ENCODE data around the gene TMEM131.
A peak's percentile ranks its signal among the peaks of the same experiment; 100 is the strongest.
"Not testable (repeated sequence)": the region's sequence is repeated elsewhere in the genome, so short reads cannot be mapped to it uniquely, and the experiment has no call there.

TMEM131 gene

DNA sequence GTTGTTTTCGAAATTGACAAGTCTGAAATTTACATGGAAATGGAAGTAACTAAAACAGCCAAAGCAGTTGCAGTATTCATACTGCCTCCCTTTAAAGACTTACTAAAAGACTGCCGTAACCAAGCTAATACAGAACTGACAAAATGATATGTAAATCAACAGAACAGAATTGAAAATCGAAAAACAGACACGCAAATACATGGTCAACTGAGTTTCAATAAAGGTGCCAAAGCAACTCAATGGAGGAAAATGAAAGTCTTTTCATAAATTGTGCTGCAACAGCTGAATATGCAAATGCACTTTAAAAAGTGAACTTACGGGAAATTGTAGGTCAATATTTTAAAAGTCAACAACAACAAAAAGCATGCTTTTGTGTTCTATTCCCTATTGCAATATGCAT, 34.2 kb downstream of the TMEM131 start:
- no peak for DNase-seq

DNA sequence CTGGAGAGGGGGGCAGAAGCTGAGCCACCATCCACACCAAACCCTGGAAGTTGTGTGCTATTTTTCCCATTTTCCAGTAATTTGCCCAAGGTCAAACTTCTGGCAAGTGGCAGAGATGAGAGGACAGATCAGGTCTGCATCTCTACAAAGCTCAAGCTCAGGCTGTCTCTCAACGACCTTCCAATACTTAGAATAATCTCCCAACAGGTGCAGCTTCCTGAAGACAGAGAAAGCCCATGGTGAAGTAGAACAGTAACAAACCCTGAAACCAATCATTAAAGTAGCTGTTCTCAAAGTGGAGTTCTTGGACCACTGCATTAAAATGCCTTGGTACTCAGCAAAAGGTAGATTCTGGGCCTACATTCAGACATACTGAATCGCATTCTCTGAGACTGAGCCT, 37.6 kb downstream of the TMEM131 start:
- DNase-seq = no peak

DNA sequence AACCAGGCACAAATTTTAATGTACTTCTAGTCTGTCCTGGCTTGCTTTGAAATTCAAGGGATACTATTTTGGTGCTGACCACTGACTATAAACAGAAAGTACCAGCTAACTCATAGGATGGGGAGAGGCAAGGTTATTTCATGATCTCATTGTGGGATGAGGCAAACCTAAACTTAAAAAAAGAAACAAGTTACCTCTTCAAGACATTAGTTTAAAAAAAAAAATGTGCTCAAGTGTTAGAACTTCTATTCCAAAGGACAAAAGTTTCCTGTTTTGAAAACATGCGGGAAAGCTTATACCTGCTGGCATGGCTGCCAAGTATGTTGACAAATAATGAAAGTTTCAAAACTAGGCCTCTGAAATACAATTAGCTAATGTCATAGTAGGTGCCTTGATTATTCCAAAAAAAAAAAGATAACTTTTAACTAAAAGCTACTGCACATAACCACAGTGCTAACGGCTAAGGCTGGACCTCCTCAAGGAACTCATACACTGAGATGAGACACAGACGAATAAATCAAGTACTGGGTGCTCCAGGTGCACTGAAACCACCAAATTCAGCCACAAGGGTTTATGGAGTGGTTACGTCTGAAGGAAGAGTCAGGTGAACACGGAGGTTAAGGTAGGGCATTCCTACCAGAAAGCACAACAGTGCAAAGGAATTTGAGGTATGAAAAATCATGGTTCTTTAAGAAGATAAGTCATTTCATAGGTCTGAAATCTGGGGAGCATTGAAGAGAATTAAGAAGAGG, 38.1 kb downstream of the TMEM131 start:
- no peak for DNase-seq

DNA sequence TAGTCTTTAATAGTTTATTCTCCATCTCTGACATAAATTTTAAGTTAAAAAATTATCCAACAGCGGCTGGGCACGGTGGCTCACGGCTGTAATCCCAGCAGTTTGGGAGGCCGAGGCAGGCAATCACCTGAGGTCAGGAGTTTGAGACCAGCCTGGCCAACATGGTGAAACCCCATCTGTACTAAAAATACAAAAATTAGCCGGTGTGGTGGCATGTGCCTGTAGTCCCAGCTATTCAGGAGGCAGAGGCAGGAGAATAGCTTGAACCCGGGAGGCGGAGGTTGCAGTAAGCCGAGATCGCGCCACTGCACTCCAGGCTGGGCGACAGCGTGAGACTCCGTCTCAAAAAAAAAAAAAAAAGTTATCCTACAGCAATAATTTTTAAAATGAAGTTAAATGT, 39.0 kb downstream of the TMEM131 start:
- DNase-seq = not testable (repeated sequence)

DNA sequence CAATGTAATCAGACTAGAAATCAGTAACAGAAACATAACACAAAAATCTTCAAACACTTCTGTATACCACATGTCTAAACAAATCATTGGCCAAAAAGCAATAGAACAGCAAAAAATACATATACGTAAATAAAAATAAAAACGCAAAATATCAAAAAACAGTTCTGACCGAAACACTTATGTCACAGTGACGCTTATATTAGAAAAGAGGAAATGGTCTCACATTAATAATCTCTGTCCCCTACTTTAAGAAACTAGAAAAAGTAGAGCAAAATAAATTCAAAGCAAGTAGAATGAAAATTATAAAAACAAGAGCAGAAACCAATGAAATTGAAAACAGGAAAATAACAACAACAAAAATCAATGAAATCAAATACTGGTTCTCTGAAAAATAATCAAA, 41.9 kb downstream of the TMEM131 start:
- DNase-seq = no peak

DNA sequence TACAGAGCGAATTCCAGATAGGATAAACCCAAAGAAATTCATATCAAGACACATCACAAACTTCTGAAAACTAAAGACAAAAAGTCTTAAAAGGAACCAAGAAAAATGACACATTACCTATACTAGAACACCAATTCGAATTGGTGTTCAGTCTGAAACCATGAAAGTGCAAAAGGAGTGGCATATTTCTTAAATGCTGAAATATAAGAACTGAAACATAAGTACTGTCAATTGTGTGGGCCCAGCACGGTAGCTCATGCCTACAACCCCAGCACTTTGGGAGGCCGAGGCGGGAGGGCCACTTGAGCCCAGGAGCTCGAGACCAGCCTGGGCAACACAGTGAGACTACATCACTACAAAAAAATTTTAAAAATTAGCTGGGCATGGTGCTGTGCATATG, 43.4 kb downstream of the TMEM131 start:
- DNase-seq = no peak

DNA sequence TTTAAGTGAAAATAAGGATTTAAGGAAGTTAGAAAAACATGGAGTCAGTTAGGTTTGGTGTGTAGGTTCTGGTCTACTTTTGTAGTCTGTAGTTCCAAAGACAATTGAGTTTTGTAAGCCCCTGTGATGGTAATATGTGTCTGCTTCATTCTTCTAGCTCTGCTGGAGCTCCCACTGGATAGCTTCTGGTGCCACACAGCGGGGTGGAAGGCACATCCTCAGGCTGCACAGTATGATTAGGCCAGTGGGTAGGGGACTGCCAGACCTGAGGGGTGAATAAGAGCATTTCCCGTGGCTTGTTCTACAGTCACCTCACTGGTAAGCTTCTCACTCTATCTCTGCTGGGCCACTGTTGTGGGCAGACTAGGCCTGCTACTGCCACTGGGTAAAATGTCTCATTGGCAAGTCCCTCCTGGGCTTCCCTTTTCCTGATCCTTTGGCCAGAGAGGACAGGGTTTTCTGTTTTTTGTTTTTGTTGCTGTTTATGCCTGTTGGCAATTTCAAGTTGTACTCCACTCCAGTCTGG, 44.5 kb downstream of the TMEM131 start:
- DNase-seq = no peak

DNA sequence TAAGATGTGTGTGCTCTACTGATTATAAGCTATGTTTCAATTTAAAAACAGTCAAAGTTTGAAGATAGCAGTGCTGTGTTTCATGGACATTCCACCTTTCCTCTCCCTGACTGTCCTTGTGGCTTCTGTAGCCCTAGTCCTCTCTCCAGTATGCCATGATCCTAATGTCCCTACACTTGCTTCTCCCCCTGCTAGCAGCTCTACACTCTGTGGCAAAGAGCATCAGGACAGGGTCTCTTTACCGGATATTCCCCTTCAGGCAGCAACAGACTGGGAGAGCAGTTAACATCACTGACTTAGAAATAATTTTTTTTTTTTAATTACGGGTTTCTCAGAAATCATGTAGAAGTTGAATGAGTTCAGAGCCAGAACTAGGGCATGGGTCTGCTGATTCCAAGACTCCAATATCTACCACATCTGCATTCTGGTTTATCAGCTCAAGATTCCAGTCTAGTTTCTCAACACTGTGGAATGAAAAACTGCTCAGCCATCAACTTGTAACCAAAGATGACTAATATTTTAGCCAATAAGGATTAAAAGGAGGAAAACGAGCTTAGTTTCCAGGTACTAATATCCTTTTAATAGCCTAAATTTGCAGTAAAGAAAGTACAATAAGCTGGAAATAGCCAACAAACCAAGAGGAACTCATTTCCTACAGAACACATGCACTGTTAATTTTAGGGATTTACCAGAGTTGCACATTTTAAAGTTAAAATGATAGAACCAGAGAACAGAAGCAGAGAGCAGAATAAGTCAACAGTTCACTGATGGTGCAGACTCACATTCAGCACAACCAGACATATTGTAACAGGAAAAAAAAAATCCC, 45.2 kb downstream of the TMEM131 start:
- no peak for DNase-seq

DNA sequence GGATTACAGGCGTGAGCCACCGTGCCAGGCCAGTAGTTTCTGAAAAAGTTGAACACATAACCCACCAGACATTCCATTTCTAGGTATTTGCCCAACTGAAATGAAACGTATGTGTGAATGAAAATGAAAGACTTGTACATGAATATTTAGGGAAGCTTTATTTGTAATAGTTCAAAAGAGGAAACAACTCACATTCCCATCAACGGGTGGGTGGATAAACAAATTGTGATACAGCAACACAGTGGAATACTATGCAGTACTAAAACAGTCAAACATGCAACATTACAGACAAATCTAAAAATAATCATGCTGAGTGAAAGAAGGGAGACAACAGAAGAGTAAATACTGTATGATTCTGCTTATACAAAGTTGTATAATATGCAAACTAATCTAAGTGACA, 46.8 kb downstream of the TMEM131 start:
- no peak for DNase-seq

DNA sequence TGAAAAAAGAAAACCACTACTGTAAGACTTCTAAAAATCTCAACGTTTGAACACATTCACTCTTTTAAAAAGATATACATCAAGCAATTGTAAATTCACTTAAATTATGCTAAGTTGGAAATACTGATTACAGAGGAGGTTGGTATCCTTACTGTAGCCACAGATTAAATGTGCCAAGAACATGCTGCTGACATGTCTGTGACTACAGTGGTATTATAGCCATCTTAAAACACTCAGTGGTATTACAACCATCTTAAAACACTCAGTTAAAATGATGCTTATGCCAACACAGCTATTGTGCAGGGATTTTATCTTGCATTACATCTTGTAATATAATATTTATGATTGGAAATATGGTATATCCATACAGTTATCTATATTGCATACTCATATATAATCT, 50.0 kb downstream of the TMEM131 start:
- DNase-seq = no peak

DNA sequence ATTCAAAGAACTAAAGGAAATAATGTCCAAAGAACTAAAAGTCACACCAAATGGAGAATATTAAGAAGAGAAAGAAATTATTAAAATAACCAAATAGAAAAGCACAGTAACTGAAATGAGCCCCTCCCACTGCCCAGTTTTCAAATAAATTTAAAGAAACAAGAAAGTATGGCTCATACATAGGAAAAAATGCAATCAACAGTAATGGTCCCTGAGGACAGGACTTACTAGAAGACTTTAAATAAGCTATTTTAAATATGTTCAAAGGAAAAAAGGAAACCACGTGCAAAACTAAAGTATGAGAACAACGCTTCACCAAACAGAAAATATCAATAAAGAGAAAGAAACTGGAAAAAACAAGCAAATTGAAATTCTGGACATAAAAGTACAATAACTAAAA, 58.9 kb downstream of the TMEM131 start:
- no peak for DNase-seq

DNA sequence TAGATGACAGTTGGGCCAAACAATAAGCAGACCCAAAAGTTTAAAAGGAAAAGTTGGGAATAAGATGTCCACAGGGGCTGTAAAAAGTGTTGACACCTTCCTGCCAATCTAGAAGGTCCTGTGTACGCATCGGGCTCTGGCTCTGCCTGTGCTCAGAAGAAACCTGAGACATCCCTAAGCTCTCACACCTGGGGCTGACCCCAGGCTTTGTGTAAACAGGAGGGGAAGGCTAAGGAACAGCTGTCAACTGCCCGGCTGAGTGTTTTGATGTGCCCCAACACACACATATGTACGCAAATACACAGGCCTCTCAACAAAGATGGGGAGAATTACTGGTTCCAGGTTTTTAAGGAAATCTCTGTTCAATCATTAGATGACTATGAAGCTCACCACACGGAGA, 59.5 kb downstream of the TMEM131 start:
- DNase-seq = no peak

DNA sequence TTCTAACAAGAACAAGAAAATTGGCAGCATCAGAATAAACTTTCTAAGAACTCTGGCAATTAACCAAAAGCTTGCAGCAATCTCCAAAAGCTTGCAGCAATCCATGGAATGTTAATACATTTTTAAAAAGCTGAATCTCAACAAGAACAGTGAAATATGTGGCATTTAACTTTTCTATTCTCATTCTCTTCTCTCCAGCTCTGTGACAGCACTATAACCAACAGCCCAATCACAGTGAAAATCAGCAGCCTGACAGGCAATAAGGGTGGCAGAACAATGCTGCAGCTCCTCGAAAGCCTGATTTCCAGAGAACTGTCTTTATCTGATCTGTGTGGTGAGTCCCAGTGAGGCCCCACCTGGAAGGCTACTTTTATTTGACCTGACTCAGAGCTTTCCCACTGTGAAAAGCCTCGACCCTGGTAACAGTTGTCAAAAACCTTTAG, 60.0 kb downstream of the TMEM131 start:
- DNase-seq = peak in 3 of 56 donors; percentile 2 to 12 (median 5)

DNA sequence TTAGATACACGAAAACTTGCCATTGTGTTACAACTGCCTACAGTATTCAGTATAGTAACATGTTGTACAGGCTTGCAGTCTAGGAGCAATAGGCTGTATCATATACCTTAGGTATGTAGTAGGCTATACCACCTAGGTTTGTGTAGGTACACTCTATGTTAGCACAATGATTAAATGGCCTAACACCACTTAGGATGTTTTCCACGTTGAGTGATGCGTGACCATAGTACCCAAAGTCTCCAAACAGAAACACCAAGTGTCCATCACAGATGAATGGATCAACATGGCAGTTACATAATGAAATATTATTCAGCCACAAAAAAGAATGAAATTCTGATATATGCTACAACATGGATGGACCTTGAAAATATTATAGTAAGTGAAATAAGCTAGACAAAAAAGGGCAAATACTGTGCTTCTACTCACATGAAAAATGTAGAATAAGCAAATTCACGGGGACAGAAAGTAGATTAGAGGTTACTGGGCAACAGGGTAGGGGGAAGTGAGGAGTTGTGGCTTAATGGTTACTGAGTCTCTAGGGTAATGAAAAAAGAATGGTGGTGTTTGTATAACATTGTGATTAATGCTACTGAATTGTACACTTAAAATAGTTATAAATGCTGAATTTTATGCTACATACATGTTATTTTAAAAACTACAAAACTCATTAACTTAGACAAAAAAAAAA, 62.6 kb downstream of the TMEM131 start:
- DNase-seq = no peak

DNA sequence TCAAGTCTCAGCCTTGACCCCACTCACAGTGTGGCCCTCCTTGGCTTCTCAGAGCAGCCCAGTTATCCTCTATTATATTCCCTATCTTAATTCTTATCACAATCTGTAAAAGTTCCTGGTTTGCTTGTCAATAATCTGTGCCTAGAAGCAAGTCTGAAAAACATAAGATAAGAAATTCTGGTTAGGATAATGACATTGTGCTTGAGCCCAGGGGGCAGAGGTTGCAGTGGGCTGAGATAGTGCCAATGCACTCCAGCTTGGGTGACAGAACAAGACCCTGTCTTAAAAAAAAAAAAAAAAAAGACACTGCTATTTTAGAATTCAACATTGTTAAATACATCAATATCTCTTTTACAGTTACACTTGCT, 63.9 kb downstream of the TMEM131 start:
- DNase-seq = no peak

DNA sequence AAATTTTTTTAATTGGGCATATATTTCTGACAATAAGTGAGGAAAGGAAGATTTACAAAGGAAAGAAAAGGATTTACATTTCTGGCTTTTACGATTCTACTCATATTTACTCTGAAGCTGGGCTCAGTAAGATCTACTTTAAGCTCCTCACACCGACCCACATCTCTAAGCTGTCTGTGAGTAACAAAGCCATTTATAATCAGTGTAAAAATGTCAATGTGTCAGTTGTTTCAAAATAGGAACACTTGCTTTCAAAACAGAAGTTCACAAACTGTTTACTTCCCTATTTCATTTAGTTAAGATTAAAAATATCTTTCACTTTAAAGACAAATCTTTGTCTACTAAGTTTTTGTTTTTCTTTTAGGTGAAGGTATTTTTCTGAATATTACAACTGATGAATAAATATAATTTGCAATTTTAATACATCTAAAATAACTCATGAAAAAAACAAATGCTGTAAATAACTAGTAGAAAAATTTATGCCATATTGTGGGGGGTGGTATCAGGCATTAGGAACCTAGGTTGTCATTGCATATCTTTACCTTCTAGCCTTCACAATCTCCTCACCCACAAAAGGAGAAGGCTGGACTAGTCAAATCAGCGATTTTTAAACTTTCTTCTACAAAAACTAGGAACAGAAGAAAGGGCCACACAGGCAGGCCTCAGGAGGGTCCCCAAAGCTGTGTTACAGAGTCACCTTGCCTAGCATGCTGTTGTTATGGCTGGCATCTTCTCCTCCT, 64.5 kb downstream of the TMEM131 start:
- DNase-seq = no peak

DNA sequence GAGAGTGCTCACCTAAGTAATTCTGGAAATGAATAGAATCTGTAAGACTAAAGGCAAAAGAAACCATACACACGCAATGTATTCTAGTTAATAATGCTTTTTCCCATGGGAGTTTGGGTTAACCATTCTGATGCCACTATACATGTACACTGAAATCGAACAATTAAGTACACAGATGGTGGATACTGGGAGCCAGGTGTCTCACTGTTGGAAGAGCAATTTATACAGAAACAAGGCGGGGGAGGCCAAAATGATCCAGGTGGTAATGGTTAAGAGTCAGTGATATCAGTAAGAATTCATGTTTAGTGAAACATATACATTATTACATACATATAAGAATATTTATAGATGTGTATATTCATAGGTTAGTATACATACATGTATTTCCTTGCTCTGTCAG, 67.2 kb downstream of the TMEM131 start:
- DNase-seq = no peak

DNA sequence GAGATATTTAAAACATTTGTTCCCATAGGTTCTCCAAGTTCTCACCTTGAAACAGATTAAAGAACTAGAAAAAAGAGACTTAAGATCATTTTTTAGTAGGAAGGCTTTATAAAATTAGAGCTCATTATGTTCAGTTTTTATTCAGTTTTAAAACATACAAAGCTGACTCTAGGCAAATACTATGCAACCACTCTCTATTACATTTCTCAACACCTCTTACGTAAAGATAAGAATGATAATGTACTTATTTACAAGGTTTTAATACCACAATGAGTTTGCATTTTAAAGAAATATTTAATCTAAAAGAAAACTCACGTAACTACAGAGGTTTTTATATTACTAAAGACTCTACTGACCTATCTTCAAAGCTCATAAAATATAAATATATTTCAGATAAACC, 68.8 kb downstream of the TMEM131 start:
- DNase-seq = no peak

DNA sequence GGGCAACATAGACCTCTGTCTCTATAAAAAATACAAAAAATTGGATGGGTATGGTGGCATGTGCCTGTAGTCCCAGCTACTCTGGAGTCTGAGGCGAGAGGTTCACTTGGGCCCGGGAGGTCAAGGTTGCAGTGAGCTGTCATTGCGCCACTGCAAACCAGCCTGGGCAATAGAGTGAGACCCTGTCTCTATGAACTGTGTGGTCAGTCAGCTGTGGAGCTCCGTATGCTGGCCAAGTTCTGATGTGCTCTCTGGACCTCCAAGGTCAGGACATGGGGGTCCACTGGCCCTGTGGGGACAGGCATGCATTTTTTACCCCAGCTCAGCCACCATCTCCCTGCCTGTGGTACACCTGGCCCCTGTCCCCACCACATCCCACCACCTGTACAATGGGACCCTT, 71.6 kb downstream of the TMEM131 start:
- no peak for DNase-seq

DNA sequence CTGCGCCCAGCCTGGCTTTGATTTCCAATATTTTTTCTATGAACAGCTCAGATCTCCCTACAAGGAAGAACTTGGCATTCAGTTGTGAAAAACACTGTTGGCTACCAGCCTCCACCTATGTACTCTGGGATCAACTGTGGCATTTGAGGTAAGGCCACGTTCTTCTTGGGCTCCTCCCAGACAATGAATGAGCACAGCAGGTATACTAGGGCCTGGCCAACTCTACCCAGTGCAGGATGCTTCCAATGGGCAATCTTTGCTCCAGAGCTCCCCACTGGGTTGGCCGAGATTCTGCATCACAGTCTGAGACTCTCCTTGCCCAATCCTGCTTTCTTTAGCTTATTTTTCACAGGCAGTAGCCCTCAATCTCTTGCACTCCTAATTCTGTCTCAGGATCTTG, 75.9 kb downstream of the TMEM131 start:
- DNase-seq = no peak

DNA sequence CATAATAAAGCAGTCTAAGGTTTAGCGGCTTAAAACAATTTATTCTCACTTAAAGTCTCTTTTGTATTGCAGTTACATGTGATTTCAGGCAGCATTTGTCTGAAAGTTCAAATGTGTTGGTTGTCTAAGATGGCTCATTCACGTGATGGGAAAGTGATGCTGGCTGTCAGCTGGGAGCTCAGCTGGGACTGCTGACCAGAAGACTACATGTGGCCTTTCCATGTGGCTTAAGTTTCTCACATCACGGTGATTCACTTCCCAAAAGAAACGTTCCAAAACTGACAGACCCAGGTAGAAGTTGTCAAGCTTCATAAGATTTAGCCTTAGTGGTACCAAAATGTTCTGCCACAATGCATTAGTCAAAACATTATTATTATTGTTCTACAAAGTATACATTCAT, 76.9 kb downstream of the TMEM131 start:
- no peak for DNase-seq

All from nucleus accumbens (tissue), 56 donors.